Skeletal muscle tissue (tissue), 4 donors: ENCODE results near the gene MRPL32. TPM values are rescaled to one million over a fixed set of nuclear protein-coding genes. Genes with fewer than 3 reads are reported as not detected.

Experiments
- H3K27ac ChIP-seq: one replicate; pipeline ENCODE4 v1.7.0; 2013; ENCODE audit warnings: mild to moderate bottlenecking, low read depth, low read length, inconsistent platforms
- H3K27me3 ChIP-seq, 3 donors: one replicate each; pipeline ENCODE4 v1.7.0; 2013; ENCODE audit warnings: low read length in 3 of 3; ENCODE audit not compliant: control insufficient read depth in 3 of 3, insufficient read depth in 3 of 3
- H3K36me3 ChIP-seq, 3 donors: one replicate each; pipeline ENCODE4 v1.7.0; 2013; ENCODE audit warnings: low read length in 3 of 3; ENCODE audit not compliant: control insufficient read depth in 3 of 3, insufficient read depth in 3 of 3
- H3K4me1 ChIP-seq, 3 donors: one replicate each; pipeline ENCODE4 v1.7.0; 2013; ENCODE audit warnings: low read length in 3 of 3, mild to moderate bottlenecking in 3 of 3; ENCODE audit not compliant: control insufficient read depth in 3 of 3, insufficient read depth in 3 of 3
- H3K4me3 ChIP-seq, 3 donors: one replicate each; pipeline ENCODE4 v1.7.0; 2013; ENCODE audit warnings: low read length in 3 of 3
- H3K9ac ChIP-seq, 3 donors: one replicate each; pipeline ENCODE4 v1.7.0; 2013; ENCODE audit warnings: low read length in 3 of 3, mild to moderate bottlenecking in 3 of 3, moderate library complexity in 2 of 3, low read depth in 1 of 3
- H3K9me3 ChIP-seq, 3 donors: one replicate each; pipeline ENCODE4 v1.7.0; 2013; ENCODE audit warnings: low read length in 3 of 3; ENCODE audit not compliant: control insufficient read depth in 3 of 3
- total RNA-seq: library from RNA; depleted of rRNA; stranded (reverse); fragments of >200 nt; gene quantifications from one replicate; pipeline ENCODE4 v1.2.3, GENCODE V29; 2014
- donor health status: Osteomylitis.

MRPL32 gene
- total RNA-seq, 1 donor from 2014 or later = 41.2 TPM

- no peaks in the 10 kb centered on the region for H3K27me3 ChIP-seq
- H3K36me3 ChIP-seq = no peaks in the 10 kb centered on the region
- no peak overlapping the region for H3K27ac ChIP-seq
- H3K9me3 ChIP-seq = no peaks in the 10 kb centered on the region
- H3K9ac ChIP-seq = no peak overlapping the region
- no peaks in the 10 kb centered on the region for H3K4me1 ChIP-seq
- no peak overlapping the region for H3K4me3 ChIP-seq
Observed at GRCh38 chr7:42981601-42982000, 49.4 kb downstream of the MRPL32 start.

- no peaks in the 10 kb centered on the region for H3K36me3 ChIP-seq
- no peak overlapping the region for H3K9ac ChIP-seq
- no peaks in the 10 kb centered on the region for H3K27me3 ChIP-seq
- H3K4me1 ChIP-seq = no peaks in the 10 kb centered on the region
- no peak overlapping the region for H3K27ac ChIP-seq
- H3K9me3 ChIP-seq = no peaks in the 10 kb centered on the region
- H3K4me3 ChIP-seq = no peak overlapping the region
Observed at GRCh38 chr7:42982604-42983115, 50.5 kb downstream of the MRPL32 start.

GRCh38 chr7:42984137-42984536 is 52.0 kb downstream of the MRPL32 start:
- Histone ChIP-seq H3K4me3 (no peak overlapping the region), H3K9me3 (no peaks in the 10 kb centered on the region), H3K27me3 (no peaks in the 10 kb centered on the region), H3K4me1 (no peaks in the 10 kb centered on the region), H3K9ac (no peak overlapping the region), H3K36me3 (no peaks in the 10 kb centered on the region), H3K27ac (no peak overlapping the region)

- H3K9ac ChIP-seq = no peak overlapping the region
- H3K27ac ChIP-seq = no peak overlapping the region
- no peaks in the 10 kb centered on the region for H3K36me3 ChIP-seq
- H3K9me3 ChIP-seq = no peaks in the 10 kb centered on the region
- H3K4me1 ChIP-seq = no peaks in the 10 kb centered on the region
- no peaks in the 10 kb centered on the region for H3K27me3 ChIP-seq
- H3K4me3 ChIP-seq = no peak overlapping the region
Observed at GRCh38 chr7:42986213-42986612, 54.0 kb downstream of the MRPL32 start.

GRCh38 chr7:42986781-42987248 is 54.6 kb downstream of the MRPL32 start:
- Histone ChIP-seq H3K9me3 (no peaks in the 10 kb centered on the region), H3K27me3 (no peaks in the 10 kb centered on the region), H3K9ac (no peak overlapping the region), H3K27ac (no peak overlapping the region), H3K36me3 (no peaks in the 10 kb centered on the region), H3K4me3 (no peak overlapping the region), H3K4me1 (no peaks in the 10 kb centered on the region)

Other genes with a start within 250 kb of the MRPL32 start
- 2.1 TPM for gene C7orf25, start 20.3 kb upstream of the MRPL32 start, total RNA-seq
- 54.3 TPM for gene PSMA2, start 202 bp upstream of the MRPL32 start, total RNA-seq
- gene HECW1, start 180.3 kb downstream of the MRPL32 start, total RNA-seq = not detected